HTR-8/SVneo (cell line): ENCODE results near the gene MMRN2.
"Not testable (repeated sequence)": the region's sequence is repeated elsewhere in the genome, so short reads cannot be mapped to it uniquely, and the experiment has no call there.

Experiments used
- DNase-seq: peaks from one replicate; pipeline ENCODE4 v3.0.0; 2011; ENCODE audit warnings: low spot score, mixed read lengths; ENCODE audit not compliant: insufficient read length
- FAIRE-seq: peaks from 2 replicates; lab custom pipeline; 2011; peaks lifted over from hg19 to GRCh38; lab: Jason Lieb, UNC

The MMRN2 gene

GRCh38 chr10:86957471-86958115 is at the start of gene MMRN2:
TSS of gene MMRN2 (minus strand) at chr10:86957615. CDS start at chr10:86957541, 74 bp downstream.
- DNase-seq (no peak), FAIRE-seq (no peak)

- FAIRE-seq, DNase-seq: not testable (repeated sequence)
Measured at GRCh38 chr10:87007124-87007523, 49.7 kb upstream of the MMRN2 start.

- no peak for DNase-seq
Measured at GRCh38 chr10:87000491-87000890, 43.1 kb upstream of the MMRN2 start.

GRCh38 chr10:86999802-87000403 is 42.5 kb upstream of the MMRN2 start:
- DNase-seq, FAIRE-seq: not testable (repeated sequence)

More at GRCh38 chr10:87000491-87000890, 43.1 kb upstream of the MMRN2 start:
- FAIRE-seq: no peak

GRCh38 chr10:86992929-86993328 is 35.5 kb upstream of the MMRN2 start:
- DNase-seq: no peak
- no peak for FAIRE-seq

GRCh38 chr10:86992456-86992855 is 35.0 kb upstream of the MMRN2 start:
- FAIRE-seq (no peak), DNase-seq (no peak)

- not testable (repeated sequence) for DNase-seq, FAIRE-seq
Measured at GRCh38 chr10:86991362-86991761, 33.9 kb upstream of the MMRN2 start.

GRCh38 chr10:86988520-86988919 is 31.1 kb upstream of the MMRN2 start:
- DNase-seq: no peak
- no peak for FAIRE-seq

- DNase-seq, FAIRE-seq: not testable (repeated sequence)
Measured at GRCh38 chr10:86984498-86984897, 27.1 kb upstream of the MMRN2 start.

GRCh38 chr10:86981716-86982115 is 24.3 kb upstream of the MMRN2 start:
- FAIRE-seq (no peak), DNase-seq (no peak)

GRCh38 chr10:86981020-86981419 is 23.6 kb upstream of the MMRN2 start:
- not testable (repeated sequence) for DNase-seq, FAIRE-seq

GRCh38 chr10:86979977-86980448 is 22.6 kb upstream of the MMRN2 start:
- no peak for DNase-seq
- FAIRE-seq: no peak

GRCh38 chr10:86979296-86979818 is 21.9 kb upstream of the MMRN2 start:
- FAIRE-seq (no peak), DNase-seq (no peak)

- DNase-seq, FAIRE-seq: not testable (repeated sequence)
Measured at GRCh38 chr10:86978457-86978856, 21.0 kb upstream of the MMRN2 start.

- DNase-seq (no peak), FAIRE-seq (no peak)
Measured at GRCh38 chr10:86976362-86977056, 19.1 kb upstream of the MMRN2 start.

GRCh38 chr10:86974484-86974883 is 17.1 kb upstream of the MMRN2 start:
- no peak for DNase-seq
- FAIRE-seq: no peak

- DNase-seq (no peak), FAIRE-seq (peak; percentile 16)
Measured at GRCh38 chr10:86972613-86973380, 15.4 kb upstream of the MMRN2 start.

GRCh38 chr10:86971232-86971991 is 14.0 kb upstream of the MMRN2 start:
- FAIRE-seq: peak; percentile 98
- peak; percentile 90 for DNase-seq

GRCh38 chr10:86970982-86971231 is 13.5 kb upstream of the MMRN2 start:
- FAIRE-seq (no peak), DNase-seq (no peak)
